ENCODE results near the gene ZNF865.

Gene ZNF865

GRCh38 chr19:55663846-55664536 lies 58.5 kb downstream of the ZNF865 start:
- DNase-seq: no peak

GRCh38 chr19:55666343-55667005 lies 61.0 kb downstream of the ZNF865 start:
- DNase-seq: no peak
